ENCODE data around the gene TANGO2. TPM values are rescaled to one million over a fixed set of nuclear protein-coding genes. Genes with fewer than 3 reads are reported as not detected.

TANGO2 gene
- total and polyA plus RNA-seq, 9 of the 15 experiments (the other 6 are each of a cell fraction or from before 2014, with no cell fraction given) = 15.5 to 94.9 (median 70.1) TPM

- 0 out of 4 replicates have a peak, but pooled peaks of 1 of the 2 experiments have one; percentile 63 for TF ChIP-seq TEAD1 (CRISPR knock-in tag; IDR thresholded peaks at IDR 0.05)
- TF ChIP-seq MAFK (IDR thresholded peaks at IDR 0.05; ENCODE audit: low read length) = peak; percentile 15; the same call in 1 of the 2 replicates
- peak; percentile 92 for TF ChIP-seq BHLHE40 (IDR thresholded peaks at IDR 0.05; ENCODE audit: low read length)
- peak; percentile 91 for TF ChIP-seq RFX5 (IDR thresholded peaks at IDR 0.05; ENCODE audit: low read depth, low read length)
Observed at GRCh38 chr22:20016734-20017621, 3.9 kb upstream of the TANGO2 start, which contains the start of gene ARVCF (continued).

- Histone ChIP-seq H3K4me1 (replicated peaks in 1 of 2; ENCODE audit: control insufficient read depth in 2 of 2, insufficient read depth in 2 of 2, low read length in 2 of 2) (peaks cover 42 to 74% of the 10 kb centered on the region in 2 experiments), H2AFZ (ENCODE audit: low read depth, low read length) (no peak overlapping the region)
- no peak for DNase-seq (ENCODE audit: extremely low read depth in 1 of 4, low spot score in 3 of 4)
- TF ChIP-seq THAP12 (CRISPR knock-in tag; IDR thresholded peaks at IDR 0.05) = 0 out of 2 replicates have a peak, but pooled peaks have one; percentile 5
- no peak for TF ChIP-seq ARID1B (IDR thresholded peaks at IDR 0.05)
- TF ChIP-seq DIDO1 (tag; IDR thresholded peaks at IDR 0.05; ENCODE audit: low read depth) = 0 out of 2 replicates have a peak, but pooled peaks have one; percentile 25
- TF ChIP-seq ZNF12 (CRISPR knock-in tag; IDR thresholded peaks at IDR 0.05) = no peak
- TF ChIP-seq ZNF695 (CRISPR knock-in tag; IDR thresholded peaks at IDR 0.05) = peak; percentile 84; the same call in 1 of the 2 replicates
- no peak for TF ChIP-seq JUN (IDR thresholded peaks at IDR 0.05; ENCODE audit: borderline replicate concordance, low read depth, low read length)
- no peak for TF ChIP-seq JUN (CRISPR knock-in tag; IDR thresholded peaks at IDR 0.05; ENCODE audit: borderline replicate concordance)
- no peak for TF ChIP-seq PYGO2 (tag; IDR thresholded peaks at IDR 0.05)
- no peak for TF ChIP-seq SNAPC5 (CRISPR knock-in tag; IDR thresholded peaks at IDR 0.05)
- TF ChIP-seq ZNF785 (CRISPR knock-in tag; IDR thresholded peaks at IDR 0.05) = no peak
- TF ChIP-seq CBX5 (IDR thresholded peaks at IDR 0.05; ENCODE audit: borderline replicate concordance, low read depth) = no peak
- no peak for TF ChIP-seq NCOA6 (IDR thresholded peaks at IDR 0.05)
- no peak for TF ChIP-seq ELF1 (tag; IDR thresholded peaks at IDR 0.05)
- TF ChIP-seq JUNB (CRISPR knock-in tag; conservative IDR thresholded peaks at IDR 0.05) = 0 out of 2 replicates have a peak, but pooled peaks have one; percentile 21
- TF ChIP-seq NRF1 (conservative IDR thresholded peaks at IDR 0.05 in 1 of 2, IDR thresholded peaks at IDR 0.05 in 1 of 2) = no peak
- TF ChIP-seq ZNF347 (CRISPR knock-in tag; IDR thresholded peaks at IDR 0.05; ENCODE audit: low read depth) = no peak
Observed at GRCh38 chr22:20017622-20017958, 3.3 kb upstream of the TANGO2 start.

More at GRCh38 chr22:20017622-20017958, 3.3 kb upstream of the TANGO2 start:
- CTCF ChIA-PET (ENCODE audit: low intra/inter-chr PET ratio) = no interaction called here
- intact Hi-C loops (cut with micrococcal nuclease) (no loop called here), in situ Hi-C loops (cut with MboI) (no loop called here)
- WGBS (ENCODE audit: insufficient coverage, low coverage, missing lambda C conversion rate) = 48% methylated on average over 9 of the region's 9 CpGs
- peak overlapping the region; percentile 66; the same call in 1 of the 2 replicates for H3K4me3 ChIP-seq
- H3K79me2 ChIP-seq (ENCODE audit: control insufficient read depth, insufficient read depth, low read length) = peaks cover 47% of the 10 kb centered on the region
- peaks cover 15% of the 10 kb centered on the region for H4K20me1 ChIP-seq (replicated peaks; ENCODE audit: control insufficient read depth, insufficient read depth, low read length)
- H3K9me3 ChIP-seq (replicated peaks; ENCODE audit: control insufficient read depth, insufficient read depth, low read depth, low read length) = no peaks in the 10 kb centered on the region
- H3K9ac ChIP-seq (ENCODE audit: insufficient read depth in 1 of 2, low read depth in 2 of 2, low read length in 2 of 2) = peak overlapping the region in 1 of 2 experiments; percentile 94; a peak in 2 of 4 replicates
- POLR2A ChIA-PET = interaction anchor here (0.6 to 2.2 kb wide), 7 partner anchors 15 to 99 kb away, joined by 3 to 14 read pairs (median 5); partner anchors contain the start of genes DGCR8, RANBP1 and TRMT2A
- H3K27me3 ChIP-seq (ENCODE audit: control insufficient read depth in 2 of 2, insufficient read depth in 2 of 2, low read length in 2 of 2) = peaks cover 0 to 8% of the 10 kb centered on the region in 2 experiments; a peak in 2 of 5 replicates
- H3K36me3 ChIP-seq (ENCODE audit: control insufficient read depth, insufficient read depth, low read length) = peaks cover 14% of the 10 kb centered on the region; the same call in 2 of the 3 replicates
- ATAC-seq (no peak), FAIRE-seq (no peak)
- H3K27ac ChIP-seq (ENCODE audit: extremely low read depth, low read depth, low read length) = no peak overlapping the region
- H3K4me2 ChIP-seq (ENCODE audit: insufficient read depth, low read length) = peak overlapping the region; percentile 85; the same call in 1 of the 2 replicates
- BruUV-seq (replicated peaks) = no TSS peak
- peaks cover 19% of the 10 kb centered on the region for H3K9me1 ChIP-seq (ENCODE audit: control insufficient read depth, insufficient read depth, low read length)

All from K562 (cell line).